VCaP (cell line): Measurements from ENCODE around the gene AFMID.

Experiments used
- H3K27ac ChIP-seq: fragments of 450-650 bp; 2 replicates; pipeline ENCODE4 v1.5.1; 2017
- CTCF ChIP-seq: fragments of 450-650 bp; conservative IDR thresholded peaks from 2 replicates; pipeline ENCODE4 v1.5.1; 2017; ENCODE audit warnings: mild to moderate bottlenecking, moderate library complexity

Gene AFMID, protein sequence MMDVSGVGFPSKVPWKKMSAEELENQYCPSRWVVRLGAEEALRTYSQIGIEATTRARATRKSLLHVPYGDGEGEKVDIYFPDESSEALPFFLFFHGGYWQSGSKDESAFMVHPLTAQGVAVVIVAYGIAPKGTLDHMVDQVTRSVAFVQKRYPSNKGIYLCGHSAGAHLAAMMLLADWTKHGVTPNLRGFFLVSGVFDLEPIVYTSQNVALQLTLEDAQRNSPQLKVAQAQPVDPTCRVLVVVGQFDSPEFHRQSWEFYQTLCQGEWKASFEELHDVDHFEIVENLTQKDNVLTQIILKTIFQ

DNA sequence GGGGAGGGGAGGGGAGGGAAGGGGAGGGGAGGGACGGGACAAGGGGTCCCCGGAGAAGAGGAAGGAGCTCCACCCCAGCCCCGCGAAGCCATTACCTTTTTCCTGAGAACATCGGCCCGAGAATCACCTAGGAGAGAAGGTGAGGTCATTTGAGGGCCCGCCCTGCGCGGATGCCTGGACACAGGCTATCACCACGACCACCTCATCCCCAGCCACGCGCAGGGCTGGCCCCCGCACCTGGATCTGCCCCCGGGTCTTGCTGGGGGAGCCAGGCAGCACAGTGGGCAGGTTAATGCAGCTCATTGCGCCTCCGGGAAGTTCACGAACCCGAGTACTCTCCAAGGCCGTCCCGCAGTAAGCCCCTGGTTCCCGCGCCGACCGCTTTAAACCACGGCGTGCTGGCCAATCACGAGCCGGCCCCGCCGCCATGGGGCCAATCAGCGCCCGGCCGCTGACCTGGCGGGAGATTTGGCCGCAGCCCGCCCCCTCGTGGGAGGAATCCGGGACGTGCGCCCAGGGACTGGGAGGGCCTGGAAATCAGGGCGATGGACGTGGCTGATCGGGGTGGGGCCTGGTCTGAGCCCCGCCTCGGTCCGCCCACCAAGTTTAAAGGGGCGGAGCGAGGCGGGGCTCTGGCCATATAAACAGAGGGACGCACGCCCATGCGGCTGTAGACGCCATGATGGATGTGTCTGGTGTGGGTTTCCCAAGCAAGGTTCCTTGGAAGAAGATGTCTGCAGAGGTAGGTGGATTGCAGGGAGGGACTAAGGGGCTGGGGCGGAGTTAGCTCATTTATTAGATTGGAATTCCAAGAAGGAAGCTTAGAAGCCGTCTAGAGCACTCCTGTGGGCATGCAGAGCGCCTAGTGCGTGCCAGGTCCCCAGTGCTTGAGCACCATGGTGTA, at the start of gene AFMID, which contains the start of gene TK1:
TSS of gene AFMID (plus strand) at position 671 of the 904 bp plus-strand sequence. CDS start at position 680, 9 bp downstream.
TSS of gene TK1 (minus strand) at position 361 of the 904 bp plus-strand sequence. CDS start at position 303, 58 bp downstream.
- H3K27ac ChIP-seq: peak within 1 kb of the TSS; percentile 96
- peak; percentile 82 for TF ChIP-seq CTCF

DNA sequence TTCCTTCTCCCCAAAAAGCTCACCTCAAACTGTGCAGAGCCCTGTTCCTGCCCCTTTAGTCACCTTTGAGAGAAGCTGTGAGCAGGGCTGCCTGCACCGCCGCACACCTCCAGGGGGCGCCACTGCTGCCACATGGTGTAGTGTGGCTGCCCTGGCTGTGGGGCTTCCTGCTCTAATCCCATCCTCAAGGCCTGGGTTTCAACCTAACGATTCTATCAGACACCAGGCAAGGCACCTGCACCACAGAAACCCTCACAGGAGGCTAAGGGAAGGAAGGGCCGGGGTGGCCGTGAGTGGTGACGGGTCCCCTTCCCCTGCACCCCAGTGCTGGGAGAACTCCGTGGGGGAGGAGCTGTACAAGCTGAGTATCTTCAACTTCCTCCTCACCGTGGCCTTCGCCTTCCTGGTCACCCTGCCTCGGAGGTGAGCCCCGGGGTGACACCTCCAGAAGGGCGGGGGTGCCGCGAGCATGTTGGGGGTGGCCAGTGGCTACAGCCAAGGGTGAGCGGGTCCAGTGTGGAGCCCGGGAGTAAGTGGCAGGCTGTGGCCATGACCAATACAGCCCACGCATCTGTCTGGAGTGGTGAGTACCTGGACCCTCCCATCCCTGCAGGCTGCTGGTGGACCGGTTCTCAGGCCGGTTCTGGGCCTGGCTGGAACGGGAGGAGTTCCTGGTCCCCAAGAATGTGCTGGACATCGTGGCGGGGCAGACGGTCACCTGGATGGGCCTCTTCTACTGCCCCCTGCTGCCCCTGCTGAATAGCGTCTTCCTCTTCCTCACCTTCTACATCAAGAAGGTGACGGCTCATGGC, 49.6 kb upstream of the AFMID start:
- H3K27ac ChIP-seq: no peak overlapping the region
- TF ChIP-seq CTCF: peak; percentile 36

DNA sequence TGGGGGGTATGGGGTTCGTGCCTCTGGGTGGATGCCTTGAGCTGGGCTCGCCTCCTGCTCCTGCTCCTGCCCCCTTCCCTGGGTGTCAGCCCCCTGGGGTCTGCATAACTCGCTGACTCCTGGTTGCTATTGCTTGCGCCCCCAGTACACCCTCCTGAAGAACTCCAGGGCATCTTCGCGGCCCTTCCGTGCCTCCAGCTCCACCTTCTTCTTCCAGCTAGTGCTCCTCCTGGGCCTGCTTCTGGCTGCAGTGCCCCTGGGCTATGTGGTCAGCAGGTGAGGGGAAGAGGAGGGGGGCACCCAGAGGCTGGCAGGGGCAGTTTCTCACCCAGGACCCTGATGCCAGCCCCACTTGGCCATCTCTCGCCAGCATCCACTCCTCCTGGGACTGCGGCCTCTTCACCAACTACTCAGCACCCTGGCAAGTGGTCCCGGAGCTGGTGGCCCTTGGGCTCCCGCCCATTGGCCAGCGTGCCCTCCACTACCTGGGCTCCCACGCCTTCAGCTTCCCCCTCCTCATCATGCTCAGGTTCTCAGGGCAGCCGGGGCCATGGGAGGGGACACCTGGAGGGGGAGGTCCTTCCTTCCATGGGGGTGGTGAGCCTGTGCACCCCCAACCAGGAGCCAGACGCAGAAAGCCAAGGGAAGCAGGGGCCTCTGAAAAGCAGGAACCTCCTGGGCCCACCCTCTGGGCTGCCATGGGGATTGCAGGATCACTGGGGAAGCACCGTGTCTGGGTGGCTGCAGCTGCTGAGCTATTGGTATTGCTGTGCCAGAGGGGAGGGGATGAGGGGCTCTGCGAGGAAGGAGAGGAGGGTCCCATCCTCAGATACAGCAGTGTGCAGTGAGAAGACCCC, 48.7 kb upstream of the AFMID start:
- no peak overlapping the region for H3K27ac ChIP-seq
- TF ChIP-seq CTCF: no peak

DNA sequence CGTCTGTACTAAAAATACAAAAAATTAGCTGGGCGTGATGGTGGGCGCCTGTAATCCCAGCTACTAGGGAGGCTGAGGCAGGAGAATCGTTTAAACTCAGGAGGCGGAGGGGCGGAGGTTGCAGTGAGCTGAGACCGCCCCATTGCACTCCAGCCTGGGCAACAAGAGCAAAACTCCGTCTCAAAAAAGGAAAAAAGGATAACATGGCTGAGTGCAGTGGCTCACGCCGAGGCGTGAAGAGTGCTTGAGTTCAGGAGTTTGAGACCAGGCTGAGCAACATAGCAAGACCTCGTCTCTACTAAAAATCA, 47.3 kb upstream of the AFMID start:
- peak overlapping the region; percentile 42; the same call in 1 of the 2 replicates for H3K27ac ChIP-seq

GRCh38 chr17:78140169-78141051, 46.8 kb upstream of the AFMID start:
- H3K27ac ChIP-seq: peak overlapping the region; percentile 42; the same call in 1 of the 2 replicates
- TF ChIP-seq CTCF: no peak

DNA sequence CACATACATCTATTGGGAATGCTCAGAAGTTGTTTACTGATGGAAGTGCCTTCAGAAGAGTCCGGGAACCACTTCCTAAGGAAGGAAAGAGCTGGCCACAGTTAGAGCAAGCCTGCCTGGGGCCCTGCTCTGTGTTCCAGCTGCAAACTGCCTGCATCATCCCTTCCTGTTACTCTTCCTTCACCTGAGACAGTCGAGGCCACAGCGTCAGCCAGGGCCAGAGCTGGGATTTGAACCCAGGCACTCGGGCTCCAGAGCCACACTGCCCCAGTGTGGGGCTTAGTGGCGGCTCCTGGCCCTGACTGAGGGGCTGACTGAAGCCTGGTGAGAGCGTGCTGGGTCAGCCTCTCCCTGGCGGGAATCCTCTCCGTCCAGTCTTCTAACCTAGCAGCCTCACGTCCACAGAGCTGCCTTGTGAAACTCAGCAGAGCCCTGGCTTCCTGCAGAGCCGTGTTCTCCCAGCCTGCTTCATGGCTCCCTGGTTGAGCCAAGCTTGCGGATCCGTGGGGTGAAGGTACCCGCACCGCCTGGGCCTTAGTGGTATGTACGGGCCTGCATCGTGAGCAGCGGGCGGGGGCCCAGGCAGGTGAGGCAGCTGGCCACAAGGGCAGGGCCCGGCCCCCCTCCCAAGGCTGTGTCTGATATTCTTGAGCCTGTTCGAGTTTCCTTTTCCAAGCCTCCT, 45.6 kb upstream of the AFMID start:
- H3K27ac ChIP-seq: 0 out of 2 replicates have a peak overlapping the region, but pooled peaks have one; percentile 10
- TF ChIP-seq CTCF: no peak
